NCI-H2171 (cell line): ENCODE measurements around the gene AKR7A3.
A peak's percentile ranks its signal among the peaks of the same experiment; 100 is the strongest.
"Not testable (repeated sequence)": the region's sequence is repeated elsewhere in the genome, so short reads cannot be mapped to it uniquely, and the experiment has no call there.

Source experiments
- DNase-seq: peaks from one replicate; lab custom pipeline; 2025; lab: John Stamatoyannopoulos, UW

AKR7A3 gene

GRCh38 chr1:19288324-19289241, at the start of gene AKR7A3:
AKR7A3 (minus strand) TSS chr1:19288770; CDS start chr1:19288709, 61 bp downstream.
- DNase-seq, result not testable (repeated sequence)

DNA sequence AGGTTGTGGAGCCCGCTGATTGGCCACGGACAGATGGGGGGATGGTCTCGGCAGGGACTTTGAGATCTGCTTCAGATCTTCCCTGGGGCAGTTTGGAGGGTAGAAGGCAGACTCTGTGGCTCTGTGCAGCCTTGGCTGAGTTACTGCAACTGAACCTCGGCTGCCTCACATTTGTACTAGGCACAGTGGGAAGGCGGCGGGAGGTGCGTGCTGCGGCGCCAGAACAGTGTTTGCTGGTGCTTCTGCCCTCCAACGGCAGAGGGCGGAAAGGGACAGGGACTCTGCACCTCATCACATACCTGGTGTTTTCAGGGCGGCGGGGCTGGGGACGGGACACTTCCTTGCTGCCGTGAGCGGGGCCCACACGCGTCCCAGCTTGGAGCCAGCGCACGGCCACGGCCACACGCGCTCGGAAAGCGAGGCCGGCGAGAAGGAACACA, 49.8 kb upstream of the AKR7A3 start:
- peak; percentile 28 for DNase-seq

- no peak for DNase-seq
These were observed 48.7 kb upstream of the AKR7A3 start for GRCh38 chr1:19337289-19337688.

DNA sequence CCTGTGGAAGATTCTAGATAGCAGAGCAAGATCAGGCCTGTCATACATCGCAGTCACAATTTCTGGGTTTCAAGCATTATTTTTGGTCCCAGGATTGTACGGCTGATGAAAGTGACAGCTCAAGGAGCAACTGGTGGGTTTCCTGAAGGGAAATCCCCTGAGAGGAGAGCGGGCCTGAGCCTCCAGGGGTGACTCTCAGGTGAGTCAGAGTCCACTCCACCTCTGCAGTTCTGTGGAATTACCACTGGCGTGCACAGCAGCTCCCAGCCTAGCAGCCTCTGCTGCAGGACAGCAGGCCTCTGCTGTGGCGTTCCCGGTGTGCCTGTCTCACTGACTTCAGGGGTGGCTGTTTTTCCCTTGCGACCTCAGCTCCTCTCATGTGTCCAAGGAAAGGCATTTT, 48.0 kb upstream of the AKR7A3 start:
- DNase-seq, result no peak

GRCh38 chr1:19333587-19334354, 45.2 kb upstream of the AKR7A3 start:
- no peak for DNase-seq

- no peak for DNase-seq
These were observed 44.3 kb upstream of the AKR7A3 start for GRCh38 chr1:19332832-19333231.

GRCh38 chr1:19331262-19331878, 42.8 kb upstream of the AKR7A3 start:
- DNase-seq, result no peak

DNA sequence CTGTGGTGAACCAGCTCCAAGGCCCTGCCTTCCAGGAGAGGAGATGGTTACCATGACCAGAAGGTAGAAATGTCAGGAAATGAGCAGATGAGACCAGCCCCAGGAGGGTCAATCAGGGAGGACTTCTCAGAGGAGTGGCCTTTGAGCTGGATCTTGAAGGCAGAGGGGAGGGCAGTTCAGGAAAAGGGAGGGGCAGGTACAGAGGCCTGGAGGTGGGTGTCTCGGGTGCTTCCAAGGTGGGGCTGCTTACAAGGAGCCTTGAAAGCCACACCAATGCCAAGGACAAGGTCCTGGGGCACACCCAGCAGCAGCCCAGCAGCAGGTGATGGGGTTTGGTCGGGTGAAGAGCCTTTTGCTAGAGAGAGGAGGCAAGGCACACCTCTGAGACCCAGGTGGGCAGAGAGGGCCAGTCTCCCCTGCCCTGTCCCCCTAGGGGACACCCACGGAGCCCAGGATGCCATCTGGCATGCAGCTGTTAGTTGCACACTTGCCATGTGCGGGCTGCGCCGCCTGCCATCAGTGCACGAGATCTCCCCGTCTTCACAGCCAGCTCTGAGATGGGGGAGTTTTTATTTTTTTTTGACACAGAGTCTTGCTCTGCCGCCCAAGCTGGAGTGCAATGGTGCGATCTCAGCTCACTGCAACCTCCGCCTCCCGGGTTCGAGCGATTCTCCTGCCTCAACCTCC, 42.0 kb upstream of the AKR7A3 start:
- DNase-seq, result peak; percentile 55

- DNase-seq, result no peak
These were observed 41.0 kb upstream of the AKR7A3 start for GRCh38 chr1:19329611-19330010.

DNA sequence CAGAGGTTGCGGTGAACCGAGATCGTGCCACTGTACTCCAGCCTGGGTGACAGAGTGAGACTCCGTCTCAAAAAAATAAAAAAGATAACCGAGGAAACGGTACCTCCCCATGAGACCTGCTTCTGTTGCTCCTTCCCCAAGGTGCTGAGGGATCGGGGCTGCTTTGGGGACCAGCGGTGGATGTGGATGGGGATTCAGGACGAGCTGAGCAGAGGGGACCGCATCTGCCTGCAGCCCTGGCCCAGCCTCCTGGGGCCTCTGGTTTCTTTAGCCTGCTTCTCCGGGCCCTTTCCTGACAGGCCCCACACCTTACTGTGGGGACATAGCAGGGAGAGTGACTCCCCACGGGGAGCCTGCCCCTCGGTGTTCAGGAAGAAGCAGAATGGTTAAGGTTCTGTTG, 40.6 kb upstream of the AKR7A3 start:
- no peak for DNase-seq

DNA sequence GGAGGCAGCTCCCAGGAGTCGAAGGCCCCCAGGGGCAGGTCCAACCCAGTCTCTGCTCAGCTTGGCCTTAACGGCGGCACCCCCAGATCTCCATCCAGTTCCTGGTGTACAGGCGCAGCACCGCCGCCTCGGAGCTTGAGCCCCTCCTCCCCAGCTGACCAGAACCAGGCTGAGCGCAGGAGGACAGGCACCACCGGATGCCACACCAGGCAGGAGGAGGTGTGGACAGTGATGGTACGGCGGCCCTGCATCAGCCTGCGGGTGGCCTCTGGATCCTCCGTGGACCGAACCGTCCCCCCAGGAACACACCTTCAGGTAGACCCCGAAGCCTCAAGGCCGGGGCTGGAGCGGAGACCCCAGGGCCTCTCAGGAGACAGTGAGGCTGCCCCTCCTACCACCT, 39.9 kb upstream of the AKR7A3 start:
- DNase-seq, result no peak

- DNase-seq, result no peak
These were observed 39.2 kb upstream of the AKR7A3 start for GRCh38 chr1:19327736-19328135.

DNA sequence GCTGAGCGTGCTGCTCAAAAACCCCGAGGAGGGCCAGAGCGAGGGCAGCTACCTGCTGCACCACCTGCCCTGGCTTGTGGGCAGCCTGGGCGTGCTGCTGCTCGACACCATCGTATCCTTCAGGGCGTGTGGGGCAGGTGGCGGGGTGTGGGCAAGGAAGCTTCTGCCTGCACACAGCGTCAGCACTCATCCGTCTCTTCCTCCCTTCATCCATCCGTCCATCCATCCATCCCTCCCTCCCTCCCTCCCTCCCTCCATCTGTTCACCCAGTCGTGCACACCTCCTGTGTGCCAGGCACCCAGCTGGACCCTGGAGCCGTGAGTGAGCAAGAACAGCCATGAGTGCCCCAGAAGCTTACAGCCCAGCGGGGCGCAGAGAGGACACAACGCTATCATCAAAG, 38.7 kb upstream of the AKR7A3 start:
- DNase-seq, result no peak

GRCh38 chr1:19326748-19327065, 38.1 kb upstream of the AKR7A3 start:
- no peak for DNase-seq

DNA sequence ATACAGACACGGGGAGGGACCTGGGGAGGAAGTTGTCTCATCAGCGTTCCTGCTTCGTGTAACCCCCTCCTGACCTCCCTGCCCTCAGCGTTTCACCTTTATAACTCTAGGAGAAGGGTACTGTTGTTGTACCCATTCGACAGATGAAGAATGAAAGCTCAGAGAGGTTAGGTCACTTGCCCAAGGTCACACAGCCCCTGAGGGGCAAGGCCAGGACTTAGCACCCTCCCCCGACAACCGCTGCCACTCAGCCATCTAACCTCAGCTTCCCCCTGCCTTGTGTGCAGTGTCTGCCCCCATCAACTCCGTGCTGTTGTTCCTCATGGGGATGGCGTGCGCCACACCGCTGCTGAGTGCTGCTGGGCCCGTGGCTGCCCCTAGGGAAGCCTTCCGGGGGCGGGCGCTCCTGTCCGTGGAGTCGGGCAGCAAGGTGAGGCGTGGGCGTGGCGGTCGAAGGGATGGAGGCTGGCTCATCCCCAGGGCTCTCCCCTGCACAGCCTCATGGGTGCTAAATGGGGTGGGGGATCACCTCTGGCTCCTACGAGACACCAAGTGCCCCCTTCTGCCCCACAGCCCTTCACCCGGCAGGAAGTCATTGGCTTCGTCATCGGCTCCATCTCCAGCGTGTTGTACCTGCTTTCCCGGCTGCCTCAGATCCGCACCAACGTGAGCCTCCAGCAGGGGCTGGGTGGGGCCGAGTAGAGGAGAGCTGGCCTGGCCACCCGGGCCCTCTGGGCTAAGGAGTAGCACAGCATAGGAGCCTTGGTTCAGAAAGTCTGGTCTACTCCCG, 37.6 kb upstream of the AKR7A3 start:
- DNase-seq, result no peak

DNA sequence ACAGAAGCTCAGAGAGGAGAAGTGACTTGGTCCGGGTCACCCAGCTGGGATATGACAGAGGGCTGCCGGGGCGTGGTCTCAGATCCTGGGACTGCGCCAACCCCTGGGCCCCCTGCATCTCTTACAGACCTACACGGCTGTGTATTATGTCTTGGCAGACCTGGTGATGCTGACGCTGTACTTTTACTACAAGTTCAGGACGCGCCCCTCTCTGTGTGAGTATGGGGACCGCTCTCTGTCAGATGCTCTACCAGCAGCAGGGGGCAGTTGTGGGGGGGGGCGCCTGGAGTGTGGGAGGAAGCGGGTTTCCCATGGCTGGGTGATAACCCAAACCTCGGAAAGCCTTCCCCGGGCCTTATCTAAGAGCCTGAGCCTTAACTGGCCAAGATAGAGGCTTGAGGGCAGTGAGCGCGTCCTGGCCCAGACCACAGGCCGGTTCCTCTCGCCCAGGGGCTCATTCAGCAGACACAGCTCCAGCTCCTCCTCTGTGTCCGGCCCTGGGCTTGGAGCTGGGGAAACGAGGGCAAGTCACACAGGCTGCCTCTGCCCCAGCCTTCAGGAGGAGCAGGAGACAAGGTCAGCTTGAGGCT, 36.9 kb upstream of the AKR7A3 start:
- no peak for DNase-seq

DNA sequence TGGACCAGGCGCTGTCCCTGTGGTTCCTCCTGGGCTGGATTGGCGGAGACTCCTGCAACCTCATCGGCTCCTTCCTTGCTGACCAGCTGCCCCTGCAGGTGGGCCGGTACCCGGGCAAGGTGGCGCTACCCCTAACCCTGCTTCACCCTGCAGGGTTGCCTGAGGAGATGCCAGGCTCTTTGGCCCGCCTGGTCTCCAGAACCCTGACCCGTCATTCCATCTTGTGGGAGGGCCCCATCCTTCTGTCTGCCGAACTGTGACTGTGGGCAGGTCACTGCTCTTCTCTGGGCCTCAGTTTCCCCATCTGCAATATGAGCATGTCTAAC, 36.1 kb upstream of the AKR7A3 start:
- no peak for DNase-seq

DNA sequence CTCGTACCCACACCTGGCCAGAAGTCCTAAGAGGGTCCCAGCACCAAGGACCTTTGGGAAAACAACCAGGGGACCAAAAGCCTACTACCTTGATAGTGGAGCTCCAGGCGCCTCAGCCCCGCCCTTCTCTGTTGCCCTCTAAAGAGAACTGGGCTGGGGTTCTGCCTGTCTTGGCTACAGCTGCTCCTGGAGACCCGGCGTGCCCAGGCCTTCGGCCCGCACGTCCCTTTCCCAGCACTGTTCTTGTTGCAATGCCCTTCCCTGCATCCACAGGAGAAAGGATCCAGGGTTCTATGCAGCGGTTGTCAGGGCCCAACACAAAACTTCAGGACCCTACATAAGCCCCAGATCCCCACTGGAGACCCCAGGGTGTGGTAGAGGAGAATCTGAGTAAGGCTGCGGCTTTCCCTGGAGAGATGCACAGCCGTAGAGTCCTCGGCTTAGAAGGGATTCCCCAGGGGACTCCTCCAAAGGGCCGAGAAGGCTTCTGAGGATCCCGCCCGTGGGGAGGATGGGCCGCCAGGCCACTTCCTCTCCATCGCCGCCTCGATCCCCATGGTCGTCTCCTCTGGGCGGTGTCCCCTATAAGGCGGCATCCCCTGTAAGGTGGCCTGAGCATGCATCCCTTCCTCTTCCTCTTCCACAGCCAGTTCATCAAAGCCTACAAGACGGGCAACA, 35.6 kb upstream of the AKR7A3 start:
- no peak for DNase-seq

GRCh38 chr1:19322481-19322880, 33.9 kb upstream of the AKR7A3 start:
- DNase-seq, result no peak

- no peak for DNase-seq
These were observed 32.5 kb upstream of the AKR7A3 start for GRCh38 chr1:19321071-19321470.

DNA sequence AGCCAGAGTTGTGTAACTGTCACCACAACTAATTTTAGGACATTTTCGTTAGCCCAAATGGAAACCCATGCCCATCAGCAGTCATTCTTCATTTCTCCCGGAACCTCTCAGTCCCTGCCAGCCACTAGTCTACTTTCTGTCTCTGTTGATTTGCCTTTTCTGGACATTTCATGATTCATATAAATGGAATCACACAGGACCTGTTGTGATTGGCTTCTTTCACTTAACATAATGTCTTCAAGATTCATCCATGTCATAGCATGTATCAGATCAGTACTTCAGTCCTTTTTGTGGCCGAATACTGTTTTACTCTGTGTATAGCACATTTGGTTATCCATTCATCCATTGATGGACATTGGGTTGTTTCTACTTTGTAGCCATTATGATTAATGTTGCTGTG, 30.6 kb upstream of the AKR7A3 start:
- no peak for DNase-seq
